H9 (cell line): Measurements from ENCODE around the gene OR2AT4. TPM values are rescaled to one million over a fixed set of nuclear protein-coding genes. Genes with fewer than 3 reads are reported as not detected.

Experiments
- DNase-seq: peaks from one replicate; pipeline ENCODE4 v3.0.0-alpha.2; 2017
- H2AFZ ChIP-seq: one replicate; pipeline ENCODE4 v1.6.1; 2013; ENCODE audit warnings: mild to moderate bottlenecking, low read length, control low read depth, moderate library complexity
- H2AK5ac ChIP-seq: 2 replicates; pipeline ENCODE4 v1.6.1; 2013; ENCODE audit warnings: low read length, control low read depth, mixed read lengths; ENCODE audit not compliant: insufficient read length
- H2BK120ac ChIP-seq: one replicate; pipeline ENCODE4 v1.6.1; 2013; ENCODE audit warnings: low read depth, mild to moderate bottlenecking, low read length, control low read depth, inconsistent platforms; ENCODE audit not compliant: poor library complexity, severe bottlenecking
- H2BK12ac ChIP-seq: 2 replicates; pipeline ENCODE4 v1.6.1; 2013; ENCODE audit warnings: low read length, control low read depth, mixed read lengths, low read depth; ENCODE audit not compliant: insufficient read length
- H2BK15ac ChIP-seq: 2 replicates; pipeline ENCODE4 v1.6.1; 2013; ENCODE audit warnings: low read depth, low read length, control low read depth
- H2BK20ac ChIP-seq: one replicate; pipeline ENCODE4 v1.6.1; 2013; ENCODE audit warnings: low read depth, mild to moderate bottlenecking, low read length, control low read depth, inconsistent platforms; ENCODE audit not compliant: poor library complexity, severe bottlenecking
- H2BK5ac ChIP-seq: 2 replicates; pipeline ENCODE4 v1.6.1; 2013; ENCODE audit warnings: low read length, control low read depth, mixed read lengths; ENCODE audit not compliant: insufficient read length
- H3K14ac ChIP-seq: 2 replicates; pipeline ENCODE4 v1.6.1; 2013; ENCODE audit warnings: low read length, control low read depth; ENCODE audit not compliant: insufficient read depth
- H3K18ac ChIP-seq: 2 replicates; pipeline ENCODE4 v1.6.1; 2013; ENCODE audit warnings: low read depth, mild to moderate bottlenecking, mixed read lengths, low read length, control low read depth; ENCODE audit not compliant: insufficient read length
- H3K23ac ChIP-seq: 2 replicates; pipeline ENCODE4 v1.6.1; 2013; ENCODE audit warnings: low read length, control low read depth, mixed read lengths, low read depth; ENCODE audit not compliant: insufficient read length
- H3K23me2 ChIP-seq: 2 replicates; pipeline ENCODE4 v1.6.1; 2013; ENCODE audit warnings: low read depth, mild to moderate bottlenecking, mixed read lengths, low read length, control low read depth; ENCODE audit not compliant: insufficient read length, poor library complexity, severe bottlenecking
- H3K27ac ChIP-seq: 2 replicates; pipeline ENCODE4 v1.5.1; 2013; ENCODE audit warnings: low read length, control low read depth, mixed read lengths, low read depth; ENCODE audit not compliant: insufficient read length
- H3K27me3 ChIP-seq: 2 replicates; pipeline ENCODE4 v1.6.1; 2013; ENCODE audit warnings: low read length, control low read depth, inconsistent platforms; ENCODE audit not compliant: insufficient read depth
- H3K4ac ChIP-seq: 2 replicates; pipeline ENCODE4 v1.6.1; 2013; ENCODE audit warnings: low read depth, mild to moderate bottlenecking, control low read depth, inconsistent platforms, low read length, moderate library complexity
- H3K4me1 ChIP-seq: 2 replicates; pipeline ENCODE4 v1.6.1; 2013; ENCODE audit warnings: low read length, control low read depth, inconsistent platforms; ENCODE audit not compliant: insufficient read depth
- H3K4me2 ChIP-seq: 2 replicates; pipeline ENCODE4 v1.6.1; 2013; ENCODE audit warnings: low read length, control low read depth, mixed read lengths; ENCODE audit not compliant: insufficient read length, insufficient read depth
- H3K56ac ChIP-seq: 2 replicates; pipeline ENCODE4 v1.6.1; 2013; ENCODE audit warnings: low read depth, mild to moderate bottlenecking, mixed read lengths, low read length, control low read depth; ENCODE audit not compliant: insufficient read length
- H3K79me1 ChIP-seq: 2 replicates; pipeline ENCODE4 v1.6.1; 2013; ENCODE audit warnings: low read depth, mild to moderate bottlenecking, moderate library complexity, low read length, control low read depth, inconsistent platforms; ENCODE audit not compliant: insufficient read depth, poor library complexity, severe bottlenecking
- H3K79me2 ChIP-seq: 2 replicates; pipeline ENCODE4 v1.6.1; 2013; ENCODE audit warnings: low read length, control low read depth, inconsistent platforms; ENCODE audit not compliant: insufficient read depth
- H3K9ac ChIP-seq: 2 replicates; pipeline ENCODE4 v1.6.1; 2013; ENCODE audit warnings: low read length, control low read depth, mixed read lengths; ENCODE audit not compliant: insufficient read length; ENCODE audit errors: extremely low read depth
- H3K9me3 ChIP-seq: one replicate; pipeline ENCODE4 v1.6.1; 2013; ENCODE audit warnings: low read depth, low read length, inconsistent platforms; ENCODE audit not compliant: control insufficient read depth
- H3T11ph ChIP-seq: one replicate; pipeline ENCODE4 v1.6.1; 2013; ENCODE audit warnings: mild to moderate bottlenecking, low read length, control low read depth, inconsistent platforms
- H4K20me1 ChIP-seq: one replicate; pipeline ENCODE4 v1.6.1; 2013; ENCODE audit not compliant: control insufficient read depth, insufficient read length, insufficient read depth
- H4K5ac ChIP-seq: 2 replicates; pipeline ENCODE4 v1.6.1; 2013; ENCODE audit warnings: low read depth, mild to moderate bottlenecking, mixed read lengths, low read length, control low read depth; ENCODE audit not compliant: insufficient read length
- H4K8ac ChIP-seq: replicated peaks from 2 replicates; pipeline ENCODE4 v1.6.1; 2013; ENCODE audit warnings: low read length, control low read depth, mixed read lengths, low read depth; ENCODE audit not compliant: insufficient read length
- H4K91ac ChIP-seq: 2 replicates; pipeline ENCODE4 v1.6.1; 2013; ENCODE audit warnings: low read depth, mild to moderate bottlenecking, moderate library complexity, mixed read lengths, low read length, control low read depth; ENCODE audit not compliant: insufficient read length
- H3K27ac Mint-ChIP-seq, 3 experiments: 2 replicates in 2 of 3; 3 replicates in 1 of 3; pipeline ENCODE4 v1.8.0; 2020 to 2021; ENCODE audit warnings: mixed read lengths in 3 of 3, mild to moderate bottlenecking in 1 of 3, moderate library complexity in 1 of 3
- H3K27me3 Mint-ChIP-seq: 2 replicates; pipeline ENCODE4 v1.8.0; 2021; ENCODE audit warnings: low read depth, mild to moderate bottlenecking, moderate library complexity, mixed read lengths
- H3K36me3 Mint-ChIP-seq, 3 experiments: 2 replicates in 2 of 3; 3 replicates in 1 of 3; pipeline ENCODE4 v1.8.0; 2020 to 2021; ENCODE audit warnings: low read depth in 3 of 3, mixed read lengths in 3 of 3; ENCODE audit not compliant: insufficient read depth in 1 of 3
- H3K4me1 Mint-ChIP-seq, 2 experiments: 2 replicates each; pipeline ENCODE4 v1.8.0; 2020; ENCODE audit warnings: mixed read lengths in 2 of 2
- H3K4me3 Mint-ChIP-seq, 2 experiments: 2 replicates in 1 of 2; 3 replicates in 1 of 2; pipeline ENCODE4 v1.8.0; 2020 to 2021; ENCODE audit warnings: mild to moderate bottlenecking in 2 of 2, mixed read lengths in 2 of 2, moderate library complexity in 1 of 2
- H3K9me3 Mint-ChIP-seq, 2 experiments: 2 replicates in 1 of 2; 3 replicates in 1 of 2; pipeline ENCODE4 v1.8.0; 2020; ENCODE audit warnings: mild to moderate bottlenecking in 2 of 2, mixed read lengths in 2 of 2, moderate library complexity in 1 of 2
- WGBS: extraction: QIAGEN DNeasy Blood & Tissue Kit; methylation state at CpG from one replicate; pipeline ENCODE4 v1.1.7; 2013; ENCODE audit warnings: missing lambda C conversion rate, low lambda C conversion rate, mixed read lengths; ENCODE audit not compliant: insufficient read length; ENCODE audit errors: extremely low coverage; 5-methylcytosine and 5-hydroxymethylcytosine counted together
- total RNA-seq: library from RNA; stranded (reverse); gene quantifications from 2 replicates; pipeline ENCODE4 v1.2.1, GENCODE V29; 2021
- TF ChIP-seq, protein P1 (sequence below): fragments of 200-600 bp; sonication (generic); conservative IDR thresholded peaks from 3 replicates; pipeline ENCODE4 v1.8.0; 2021; ENCODE audit warnings: antibody characterized with exemption, mild to moderate bottlenecking

Gene OR2AT4
- total RNA-seq, 1 experiment from 2014 or later = not detected

DNA sequence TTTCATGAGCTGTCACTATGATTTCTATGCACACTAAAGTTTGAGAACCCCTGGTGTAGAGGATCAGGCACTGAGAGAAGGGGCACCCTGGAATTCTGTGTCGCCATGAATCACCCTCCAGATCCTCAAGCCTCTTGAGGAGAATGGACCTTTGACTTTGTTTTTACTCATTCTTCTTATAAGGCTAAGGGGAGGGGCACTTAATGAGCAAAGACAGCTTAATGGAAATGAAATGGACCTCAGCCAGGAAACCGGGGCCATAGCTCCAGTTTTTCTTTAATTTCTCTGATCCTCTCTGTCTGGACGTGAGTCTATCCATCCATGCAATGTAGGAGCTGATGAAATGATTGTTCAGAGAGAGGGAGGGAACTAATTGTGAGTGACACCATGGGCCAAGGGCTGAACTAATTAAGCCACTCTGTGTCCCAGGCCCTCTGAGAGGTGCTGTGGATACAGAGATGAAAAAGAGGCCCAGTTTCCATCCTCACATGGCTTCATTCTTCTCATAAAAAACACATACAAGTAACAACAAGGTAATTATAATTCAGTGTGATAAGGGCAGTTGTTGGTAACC is 32.8 kb downstream of the OR2AT4 start:
- Histone ChIP-seq H4K20me1 (no peaks in the 10 kb centered on the region), H3T11ph (no peak overlapping the region), H3K79me2 (no peaks in the 10 kb centered on the region), H2BK12ac (no peak overlapping the region), H2AK5ac (no peak overlapping the region), H2BK20ac (no peak overlapping the region), H3K9me3 (no peaks in the 10 kb centered on the region), H4K8ac (no peak overlapping the region), H3K4me2 (no peak overlapping the region), H3K14ac (no peak overlapping the region), H3K4me1 (no peaks in the 10 kb centered on the region), H3K23ac (no peak overlapping the region), H3K79me1 (no peaks in the 10 kb centered on the region), H2AFZ (no peak overlapping the region), H3K9ac (no peak overlapping the region), H3K27ac (no peak overlapping the region), H2BK15ac (no peak overlapping the region), H4K91ac (no peak overlapping the region), H3K27me3 (no peaks in the 10 kb centered on the region), H2BK120ac (no peak overlapping the region), H2BK5ac (no peak overlapping the region), H3K56ac (no peak overlapping the region), H3K4ac (no peak overlapping the region), H3K23me2 (no peaks in the 10 kb centered on the region), H3K18ac (no peak overlapping the region), H4K5ac (no peak overlapping the region)
- no CpG with 5 or more reads among the region's 3 CpGs for WGBS
- no peak overlapping the region for H3K27ac Mint-ChIP-seq
- H3K4me1 Mint-ChIP-seq = no peaks in the 10 kb centered on the region
- H3K36me3 Mint-ChIP-seq = no peaks in the 10 kb centered on the region; a peak in 1 of 7 replicates
- TF ChIP-seq, protein P1, sequence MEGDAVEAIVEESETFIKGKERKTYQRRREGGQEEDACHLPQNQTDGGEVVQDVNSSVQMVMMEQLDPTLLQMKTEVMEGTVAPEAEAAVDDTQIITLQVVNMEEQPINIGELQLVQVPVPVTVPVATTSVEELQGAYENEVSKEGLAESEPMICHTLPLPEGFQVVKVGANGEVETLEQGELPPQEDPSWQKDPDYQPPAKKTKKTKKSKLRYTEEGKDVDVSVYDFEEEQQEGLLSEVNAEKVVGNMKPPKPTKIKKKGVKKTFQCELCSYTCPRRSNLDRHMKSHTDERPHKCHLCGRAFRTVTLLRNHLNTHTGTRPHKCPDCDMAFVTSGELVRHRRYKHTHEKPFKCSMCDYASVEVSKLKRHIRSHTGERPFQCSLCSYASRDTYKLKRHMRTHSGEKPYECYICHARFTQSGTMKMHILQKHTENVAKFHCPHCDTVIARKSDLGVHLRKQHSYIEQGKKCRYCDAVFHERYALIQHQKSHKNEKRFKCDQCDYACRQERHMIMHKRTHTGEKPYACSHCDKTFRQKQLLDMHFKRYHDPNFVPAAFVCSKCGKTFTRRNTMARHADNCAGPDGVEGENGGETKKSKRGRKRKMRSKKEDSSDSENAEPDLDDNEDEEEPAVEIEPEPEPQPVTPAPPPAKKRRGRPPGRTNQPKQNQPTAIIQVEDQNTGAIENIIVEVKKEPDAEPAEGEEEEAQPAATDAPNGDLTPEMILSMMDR = no peak
- no peaks in the 10 kb centered on the region; a peak in 2 of 5 replicates for H3K9me3 Mint-ChIP-seq
- no peak overlapping the region for H3K4me3 Mint-ChIP-seq
- DNase-seq = no peak
- H3K27me3 Mint-ChIP-seq = no peaks in the 10 kb centered on the region; the same call in 1 of the 2 replicates
